Mucosa of rectum (tissue), 2 donors: Measurements from ENCODE around the gene GTPBP3.

Source experiments
- H3K27ac ChIP-seq, 2 donors: one replicate each; pipeline ENCODE4 v1.7.0; 2013; ENCODE audit warnings: inconsistent platforms in 2 of 2, low read depth in 2 of 2, low read length in 2 of 2
- H3K27me3 ChIP-seq, 2 donors: one replicate each; pipeline ENCODE4 v1.7.0; 2013; ENCODE audit warnings: low read length in 2 of 2; ENCODE audit not compliant: control insufficient read depth in 2 of 2, insufficient read depth in 2 of 2
- H3K36me3 ChIP-seq, 2 donors: one replicate each; pipeline ENCODE4 v1.7.0; 2013; ENCODE audit warnings: low read length in 2 of 2; ENCODE audit not compliant: control insufficient read depth in 2 of 2, insufficient read depth in 2 of 2
- H3K4me1 ChIP-seq, 2 donors: one replicate each; pipeline ENCODE4 v1.7.0; 2013; ENCODE audit warnings: low read length in 2 of 2, mild to moderate bottlenecking in 1 of 2; ENCODE audit not compliant: control insufficient read depth in 2 of 2, insufficient read depth in 2 of 2
- H3K4me3 ChIP-seq, 2 donors: one replicate each; pipeline ENCODE4 v1.7.0; 2013; ENCODE audit warnings: low read length in 2 of 2
- H3K9ac ChIP-seq, 2 donors: one replicate each; pipeline ENCODE4 v1.7.0; 2013; ENCODE audit warnings: low read length in 2 of 2, low read depth in 1 of 2, mild to moderate bottlenecking in 1 of 2
- H3K9me3 ChIP-seq, 2 donors: one replicate each; pipeline ENCODE4 v1.7.0; 2013; ENCODE audit warnings: low read length in 2 of 2; ENCODE audit not compliant: control insufficient read depth in 2 of 2
- donor health status: healthy.
- donor health status: Normal muscosa, but diverticular disease.

The GTPBP3 gene

GRCh38 chr19:17302391-17303166, 34.8 kb upstream of the GTPBP3 start:
- Histone ChIP-seq H3K9me3 (no peaks in the 10 kb centered on the region), H3K4me1 (peaks cover 28 to 31% of the 10 kb centered on the region in 2 donors), H3K27ac (peak overlapping the region; percentile 18 to 48), H3K27me3 (no peaks in the 10 kb centered on the region), H3K4me3 (peak overlapping the region; percentile 65 to 67), H3K36me3 (peaks cover 0 to 3% of the 10 kb centered on the region in 2 donors), H3K9ac (peak overlapping the region; percentile 52 to 72)

- Histone ChIP-seq H3K4me1 (peaks cover 29 to 34% of the 10 kb centered on the region in 2 donors), H3K27me3 (no peaks in the 10 kb centered on the region), H3K9ac (peak within 1 kb of the TSS; percentile 52 to 72), H3K36me3 (no peaks in the 10 kb centered on the region), H3K9me3 (no peaks in the 10 kb centered on the region), H3K4me3 (peak within 1 kb of the TSS; percentile 65 to 67), H3K27ac (peak within 1 kb of the TSS; percentile 18 to 48)
Measured at GRCh38 chr19:17303167-17303939, 34.0 kb upstream of the GTPBP3 start, which contains the start of gene ABHD8. Gene ABHD8, minus strand, starts transcription at chr19:17303425. Its CDS starts 1,809 bp downstream, at chr19:17301616.

- Histone ChIP-seq H3K4me1 (peaks cover 29 to 34% of the 10 kb centered on the region in 2 donors), H3K27ac (no peak overlapping the region), H3K36me3 (no peaks in the 10 kb centered on the region), H3K9ac (no peak overlapping the region), H3K9me3 (no peaks in the 10 kb centered on the region), H3K4me3 (no peak overlapping the region), H3K27me3 (no peaks in the 10 kb centered on the region)
Measured at GRCh38 chr19:17303940-17304267, 33.4 kb upstream of the GTPBP3 start.

GRCh38 chr19:17304386-17305215, 32.8 kb upstream of the GTPBP3 start:
- Histone ChIP-seq H3K36me3 (no peaks in the 10 kb centered on the region), H3K4me1 (peaks cover 29 to 34% of the 10 kb centered on the region in 2 donors), H3K27me3 (no peaks in the 10 kb centered on the region), H3K4me3 (peak overlapping the region; percentile 89 to 90), H3K27ac (peak overlapping the region; percentile 96 to 98), H3K9ac (peak overlapping the region; percentile 24 to 94), H3K9me3 (no peaks in the 10 kb centered on the region)

- Histone ChIP-seq H3K27me3 (no peaks in the 10 kb centered on the region), H3K9ac (peak overlapping the region; percentile 24 to 94), H3K27ac (peak overlapping the region; percentile 96 to 98), H3K36me3 (no peaks in the 10 kb centered on the region), H3K4me1 (peaks cover 34 to 39% of the 10 kb centered on the region in 2 donors), H3K4me3 (peak overlapping the region; percentile 89 to 90), H3K9me3 (no peaks in the 10 kb centered on the region)
Measured at GRCh38 chr19:17305216-17305516, 32.2 kb upstream of the GTPBP3 start.

GRCh38 chr19:17305517-17306284, 31.7 kb upstream of the GTPBP3 start, which contains the start of gene MRPL34:
Gene MRPL34, plus strand, starts transcription at chr19:17305872. Its CDS starts 21 bp downstream, at chr19:17305893.
- H3K27me3 ChIP-seq = no peaks in the 10 kb centered on the region
- H3K9ac ChIP-seq = peak within 1 kb of the TSS; percentile 79 to 94
- peaks cover 39 to 45% of the 10 kb centered on the region in 2 donors for H3K4me1 ChIP-seq
- peak within 1 kb of the TSS; percentile 96 to 98 for H3K27ac ChIP-seq
- no peaks in the 10 kb centered on the region for H3K36me3 ChIP-seq
- H3K9me3 ChIP-seq = no peaks in the 10 kb centered on the region
- H3K4me3 ChIP-seq = peak within 1 kb of the TSS; percentile 89 to 90

GRCh38 chr19:17306285-17306714, 31.1 kb upstream of the GTPBP3 start:
- H3K4me3 ChIP-seq = peak overlapping the region; percentile 89 to 90
- H3K27me3 ChIP-seq = no peaks in the 10 kb centered on the region
- H3K4me1 ChIP-seq = peaks cover 40 to 45% of the 10 kb centered on the region in 2 donors
- H3K9ac ChIP-seq = peak overlapping the region; percentile 79 to 94
- H3K9me3 ChIP-seq = no peaks in the 10 kb centered on the region
- no peaks in the 10 kb centered on the region for H3K36me3 ChIP-seq
- peak overlapping the region; percentile 96 to 98 for H3K27ac ChIP-seq

GRCh38 chr19:17307876-17308377, 29.4 kb upstream of the GTPBP3 start:
- Histone ChIP-seq H3K27ac (no peak overlapping the region), H3K4me3 (no peak overlapping the region), H3K27me3 (no peaks in the 10 kb centered on the region), H3K36me3 (peaks cover 2 to 3% of the 10 kb centered on the region in 2 donors), H3K4me1 (peaks cover 35 to 37% of the 10 kb centered on the region in 2 donors), H3K9me3 (no peaks in the 10 kb centered on the region), H3K9ac (no peak overlapping the region)
